GM12865 (cell line): Measurements from ENCODE around the gene C2CD4D.

Source experiments
- DNase-seq: peaks from one replicate; pipeline ENCODE4 v3.0.0; 2010; ENCODE audit warnings: low read depth
- H3K4me3 ChIP-seq: 2 replicates; pipeline ENCODE4 v1.5.1; 2011; ENCODE audit warnings: mild to moderate bottlenecking, low read depth, low read length, control low read depth
- CTCF ChIP-seq: IDR thresholded peaks from 2 replicates; pipeline ENCODE4 v1.5.1; 2011; ENCODE audit warnings: low read length, control low read depth, low read depth, inconsistent platforms; ENCODE audit not compliant: insufficient read depth; ENCODE audit errors: missing control alignments

Gene C2CD4D

GRCh38 chr1:151833172-151833900 lies 6.3 kb downstream of the C2CD4D start:
- TF ChIP-seq CTCF = no peak
- no peak for DNase-seq
- H3K4me3 ChIP-seq = no peak overlapping the region

GRCh38 chr1:151832318-151832980 lies 7.2 kb downstream of the C2CD4D start:
- no peak for TF ChIP-seq CTCF
- no peak for DNase-seq
- H3K4me3 ChIP-seq = no peak overlapping the region

GRCh38 chr1:151831605-151832004 lies 8.0 kb downstream of the C2CD4D start, which contains the start of gene RORC:
TSS of gene RORC (minus strand) at chr1:151831802. CDS start at chr1:151831764, 38 bp downstream.
- TF ChIP-seq CTCF = no peak
- no peak within 1 kb of the TSS for H3K4me3 ChIP-seq
- no peak for DNase-seq

- no peak for DNase-seq
- TF ChIP-seq CTCF = no peak
- H3K4me3 ChIP-seq = no peak overlapping the region
These were observed 8.4 kb downstream of the C2CD4D start for GRCh38 chr1:151831256-151831591.

- no peak for TF ChIP-seq CTCF
- H3K4me3 ChIP-seq = no peak overlapping the region
These were observed 9.6 kb downstream of the C2CD4D start for GRCh38 chr1:151830055-151830454.

GRCh38 chr1:151829352-151830046 lies 10.1 kb downstream of the C2CD4D start:
- no peak for TF ChIP-seq CTCF
- H3K4me3 ChIP-seq = no peak overlapping the region
- no peak for DNase-seq

More at GRCh38 chr1:151830055-151830454, 9.6 kb downstream of the C2CD4D start:
- no peak for DNase-seq
